ENCODE results near the gene MSL1.
"Not testable (repeated sequence)": the region's sequence is repeated elsewhere in the genome, so short reads cannot be mapped to it uniquely, and the experiment has no call there.

The MSL1 gene

DNA sequence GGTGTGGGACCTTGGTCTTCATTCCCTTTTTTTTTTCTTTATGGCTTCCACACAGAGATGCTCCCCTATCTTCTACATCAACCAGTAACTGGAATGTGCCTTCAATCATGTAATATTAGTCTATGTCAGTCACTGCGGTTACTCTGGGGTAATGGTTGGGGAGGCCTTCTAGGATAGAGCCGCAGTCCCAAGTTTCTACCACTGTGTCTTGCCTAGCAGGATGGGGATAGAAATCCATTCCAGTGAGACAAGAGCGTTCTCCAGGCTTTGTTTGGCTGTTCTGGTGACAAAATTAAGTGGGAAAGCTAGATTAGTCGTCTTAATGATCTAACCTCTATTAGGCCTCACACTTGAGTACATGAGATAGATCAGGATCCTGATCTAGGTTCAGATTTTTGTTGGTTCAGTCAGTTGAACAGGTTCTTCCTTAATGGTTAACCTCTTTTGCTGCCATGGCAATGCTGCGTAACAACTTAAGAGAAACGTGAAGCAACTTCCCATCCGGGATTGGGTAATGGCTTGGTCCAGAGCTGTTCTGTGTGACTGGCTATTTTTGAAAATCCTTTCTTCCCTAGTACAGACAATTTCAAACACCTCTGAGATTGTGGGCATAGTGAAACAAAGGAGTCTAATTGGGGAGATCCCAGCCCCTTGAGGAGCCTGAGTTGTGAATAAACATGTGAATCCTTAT is 8.7 kb downstream of the MSL1 start:
- Histone ChIP-seq H3K4me1 (no peaks in the 10 kb centered on the region), H2AFZ (no peak overlapping the region), H3K27me3 (ENCODE audit: control insufficient read depth, insufficient read depth, low read length) (no peaks in the 10 kb centered on the region), H3K9me3 (ENCODE audit: control insufficient read depth, low read length) (no peaks in the 10 kb centered on the region), H3K36me3 (ENCODE audit: control insufficient read depth, insufficient read depth, low read length) (no peaks in the 10 kb centered on the region), H3K4me3 (ENCODE audit: low read depth, low read length) (no peak overlapping the region), H3K27ac (no peak overlapping the region), H3K4me2 (ENCODE audit: low read length) (no peak overlapping the region), H3K9ac (no peak overlapping the region), H3K79me2 (peaks cover 2% of the 10 kb centered on the region)
- no peak for TF ChIP-seq CTCF (IDR thresholded peaks at IDR 0.05)

DNA sequence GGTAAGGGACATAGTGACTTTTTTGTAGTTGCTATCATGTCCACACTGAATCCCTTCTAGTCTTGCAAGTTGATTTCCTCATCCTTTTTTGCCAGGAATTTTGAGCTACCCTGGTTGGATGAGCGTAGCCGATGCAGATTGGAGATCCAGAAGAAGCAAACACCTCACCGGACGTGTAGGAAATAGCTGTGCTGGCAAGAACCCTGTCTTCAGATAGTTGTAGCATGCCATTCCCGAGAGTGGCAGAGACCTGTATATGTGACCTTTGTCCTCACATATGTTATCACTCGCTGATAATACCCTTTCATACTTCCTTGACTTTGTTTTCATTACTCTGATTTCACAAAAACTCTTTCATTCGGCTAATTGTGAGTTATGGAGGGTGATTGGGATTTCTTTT is 12.4 kb downstream of the MSL1 start:
- H3K36me3 ChIP-seq (ENCODE audit: control insufficient read depth, insufficient read depth, low read length), result no peaks in the 10 kb centered on the region
- no peak overlapping the region for H3K27ac ChIP-seq
- H3K9ac ChIP-seq, result no peak overlapping the region
- no peak overlapping the region for H3K4me2 ChIP-seq (ENCODE audit: low read length)
- H3K79me2 ChIP-seq, result peaks cover 7% of the 10 kb centered on the region
- no peaks in the 10 kb centered on the region for H3K9me3 ChIP-seq (ENCODE audit: control insufficient read depth, low read length)
- no peak overlapping the region for H3K4me3 ChIP-seq (ENCODE audit: low read depth, low read length)
- H3K27me3 ChIP-seq (ENCODE audit: control insufficient read depth, insufficient read depth, low read length), result no peaks in the 10 kb centered on the region
- no peak for TF ChIP-seq CTCF (IDR thresholded peaks at IDR 0.05)
- H3K4me1 ChIP-seq, result peaks cover 3% of the 10 kb centered on the region
- H2AFZ ChIP-seq, result no peak overlapping the region

- no peaks in the 10 kb centered on the region for H3K27me3 ChIP-seq (ENCODE audit: control insufficient read depth, insufficient read depth, low read length)
- no peak overlapping the region for H3K4me2 ChIP-seq (ENCODE audit: low read length)
- peaks cover 9% of the 10 kb centered on the region for H3K4me1 ChIP-seq
- no peak overlapping the region for H2AFZ ChIP-seq
- H3K9me3 ChIP-seq (ENCODE audit: control insufficient read depth, low read length), result no peaks in the 10 kb centered on the region
- H3K27ac ChIP-seq, result no peak overlapping the region
- H3K4me3 ChIP-seq (ENCODE audit: low read depth, low read length), result no peak overlapping the region
- no peaks in the 10 kb centered on the region for H3K36me3 ChIP-seq (ENCODE audit: control insufficient read depth, insufficient read depth, low read length)
- no peak for TF ChIP-seq CTCF (IDR thresholded peaks at IDR 0.05)
- H3K79me2 ChIP-seq, result peaks cover 7% of the 10 kb centered on the region
- H3K9ac ChIP-seq, result no peak overlapping the region
These were observed 14.0 kb downstream of the MSL1 start for GRCh38 chr17:40135817-40136216.

DNA sequence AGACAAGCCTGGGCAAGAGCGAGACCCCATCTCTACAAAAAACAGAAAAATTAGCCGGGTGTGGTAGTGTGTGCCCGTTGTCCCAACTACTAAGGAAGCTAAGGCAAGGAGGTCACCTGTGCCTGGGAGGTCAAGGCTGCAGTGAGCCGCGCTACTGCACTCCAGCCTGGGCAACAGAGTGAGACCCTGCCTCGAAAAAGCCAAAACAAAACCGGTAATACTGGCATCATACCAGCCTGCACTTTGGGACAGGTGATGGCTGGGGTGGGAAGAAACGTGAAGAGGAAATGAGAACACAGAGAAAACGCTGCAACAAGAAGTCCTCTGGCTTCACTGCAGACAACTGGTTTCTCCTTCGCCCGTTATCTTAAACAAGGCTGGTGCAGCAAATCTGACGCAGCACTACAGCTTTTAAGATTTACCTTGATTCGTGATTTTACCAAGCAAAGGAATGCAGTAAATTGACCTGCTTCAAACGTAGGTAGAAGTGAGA is 17.8 kb downstream of the MSL1 start:
- TF ChIP-seq CTCF (IDR thresholded peaks at IDR 0.05), result no peak
- Histone ChIP-seq H3K27me3 (ENCODE audit: control insufficient read depth, insufficient read depth, low read length) (no peaks in the 10 kb centered on the region), H3K27ac (peak overlapping the region; percentile 92), H3K36me3 (ENCODE audit: control insufficient read depth, insufficient read depth, low read length) (no peaks in the 10 kb centered on the region), H3K4me2 (ENCODE audit: low read length) (peak overlapping the region; percentile 94), H2AFZ (peak overlapping the region; percentile 79), H3K4me1 (peaks cover 19% of the 10 kb centered on the region), H3K4me3 (ENCODE audit: low read depth, low read length) (peak overlapping the region; percentile 79), H3K9ac (peak overlapping the region; percentile 41), H3K79me2 (peaks cover 30% of the 10 kb centered on the region), H3K9me3 (ENCODE audit: control insufficient read depth, low read length) (no peaks in the 10 kb centered on the region)

- not testable (repeated sequence) for H3K9me3 ChIP-seq (ENCODE audit: control insufficient read depth, low read length); H3K27me3 ChIP-seq (ENCODE audit: control insufficient read depth, insufficient read depth, low read length); H3K4me2 ChIP-seq (ENCODE audit: low read length); H3K27ac ChIP-seq; H3K9ac ChIP-seq; H3K4me3 ChIP-seq (ENCODE audit: low read depth, low read length); H3K36me3 ChIP-seq (ENCODE audit: control insufficient read depth, insufficient read depth, low read length); H2AFZ ChIP-seq
- H3K79me2 ChIP-seq, result peaks cover 44% of the 10 kb centered on the region
- peaks cover 19% of the 10 kb centered on the region for H3K4me1 ChIP-seq
These were observed 21.4 kb downstream of the MSL1 start for GRCh38 chr17:40143166-40143565.

All from parathyroid adenoma (tissue), 2 donors.